ENCODE results near the gene HACD4. TPM values are rescaled to one million over a fixed set of nuclear protein-coding genes. Genes with fewer than 3 reads are reported as not detected.
A peak's percentile ranks its signal among the peaks of the same experiment; 100 is the strongest.

The HACD4 gene
- total RNA-seq, 1 donor from 2014 or later, result 3.0 TPM

DNA sequence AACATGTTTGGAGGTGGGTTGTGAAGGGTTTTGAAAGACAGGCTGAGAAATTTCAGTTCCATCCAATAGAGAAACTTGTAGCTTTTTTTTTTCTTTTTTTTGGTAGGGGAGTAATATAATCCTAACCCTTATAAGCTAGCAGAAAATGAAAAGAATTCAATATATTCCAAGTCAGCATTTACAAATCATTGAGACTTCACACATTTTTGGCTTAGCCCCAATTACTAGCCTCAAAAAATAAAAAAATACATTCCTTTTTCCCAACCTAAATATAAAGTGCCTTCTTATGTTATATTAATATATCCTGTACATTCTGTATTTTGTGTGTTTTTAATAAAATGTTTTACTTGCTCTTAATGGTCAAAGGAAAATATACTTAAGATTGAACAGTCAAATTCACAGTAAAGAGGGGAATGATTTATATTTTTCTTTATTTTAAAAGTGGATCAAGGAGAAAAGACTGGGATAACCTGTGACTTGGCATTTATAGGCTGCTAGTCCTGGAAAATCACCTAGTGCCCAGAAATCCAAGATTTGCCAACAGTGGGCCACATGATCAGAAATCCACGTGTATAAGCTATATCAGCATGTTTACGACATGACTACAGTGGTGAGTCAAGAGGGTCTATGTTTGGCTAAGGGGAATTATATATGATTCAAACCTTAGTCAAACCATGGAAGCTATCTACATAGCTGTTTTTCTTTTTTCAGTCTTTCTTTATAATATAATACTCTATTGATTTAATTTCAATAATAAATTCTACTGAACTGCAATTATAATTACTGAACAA is 14.5 kb downstream of the HACD4 start:
- Mint-ChIP-seq H3K27me3 (ENCODE audit: low read depth) (no peaks in the 10 kb centered on the region), H3K9me3 (peaks cover 15% of the 10 kb centered on the region), H3K27ac (peak overlapping the region; percentile 31), H3K4me1 (peaks cover 7% of the 10 kb centered on the region), H3K36me3 (peaks cover 36% of the 10 kb centered on the region), H3K4me3 (no peak overlapping the region)
- no peak for DNase-seq (ENCODE audit: low spot score in 2 of 2, unreplicated experiment in 2 of 2)
- TF ChIP-seq, protein P1, sequence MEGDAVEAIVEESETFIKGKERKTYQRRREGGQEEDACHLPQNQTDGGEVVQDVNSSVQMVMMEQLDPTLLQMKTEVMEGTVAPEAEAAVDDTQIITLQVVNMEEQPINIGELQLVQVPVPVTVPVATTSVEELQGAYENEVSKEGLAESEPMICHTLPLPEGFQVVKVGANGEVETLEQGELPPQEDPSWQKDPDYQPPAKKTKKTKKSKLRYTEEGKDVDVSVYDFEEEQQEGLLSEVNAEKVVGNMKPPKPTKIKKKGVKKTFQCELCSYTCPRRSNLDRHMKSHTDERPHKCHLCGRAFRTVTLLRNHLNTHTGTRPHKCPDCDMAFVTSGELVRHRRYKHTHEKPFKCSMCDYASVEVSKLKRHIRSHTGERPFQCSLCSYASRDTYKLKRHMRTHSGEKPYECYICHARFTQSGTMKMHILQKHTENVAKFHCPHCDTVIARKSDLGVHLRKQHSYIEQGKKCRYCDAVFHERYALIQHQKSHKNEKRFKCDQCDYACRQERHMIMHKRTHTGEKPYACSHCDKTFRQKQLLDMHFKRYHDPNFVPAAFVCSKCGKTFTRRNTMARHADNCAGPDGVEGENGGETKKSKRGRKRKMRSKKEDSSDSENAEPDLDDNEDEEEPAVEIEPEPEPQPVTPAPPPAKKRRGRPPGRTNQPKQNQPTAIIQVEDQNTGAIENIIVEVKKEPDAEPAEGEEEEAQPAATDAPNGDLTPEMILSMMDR (IDR thresholded peaks at IDR 0.05; ENCODE audit: unreplicated experiment), result no peak

DNA sequence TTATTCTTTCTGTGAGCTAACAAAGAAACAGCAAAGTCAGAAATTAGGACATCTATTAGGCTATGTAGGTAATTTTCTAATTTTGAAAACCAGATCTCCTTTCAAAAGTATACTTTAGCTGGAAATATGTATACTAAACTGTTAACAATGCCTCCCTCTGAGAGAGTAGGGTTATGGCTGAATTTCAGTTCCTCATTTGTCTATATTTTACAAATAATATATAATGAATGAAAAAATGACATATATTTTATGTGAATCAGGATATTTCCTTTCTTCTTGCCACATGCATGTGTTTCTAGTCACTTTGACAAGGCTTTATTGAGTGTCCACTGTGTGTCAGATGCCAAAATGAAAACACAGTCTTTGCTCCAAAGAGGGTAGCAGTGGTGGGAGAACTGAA is 15.4 kb downstream of the HACD4 start:
- Mint-ChIP-seq H3K4me1 (peaks cover 7% of the 10 kb centered on the region), H3K27me3 (ENCODE audit: low read depth) (no peaks in the 10 kb centered on the region), H3K27ac (no peak overlapping the region), H3K9me3 (peaks cover 14% of the 10 kb centered on the region), H3K4me3 (no peak overlapping the region), H3K36me3 (peaks cover 28% of the 10 kb centered on the region)
- TF ChIP-seq, protein P1 (IDR thresholded peaks at IDR 0.05; ENCODE audit: unreplicated experiment), result no peak
- DNase-seq (ENCODE audit: low spot score in 2 of 2, unreplicated experiment in 2 of 2), result no peak

- DNase-seq (ENCODE audit: low spot score in 2 of 2, unreplicated experiment in 2 of 2), result no peak
- TF ChIP-seq, protein P1 (IDR thresholded peaks at IDR 0.05; ENCODE audit: unreplicated experiment), result no peak
Measured at GRCh38 chr9:21015129-21015815, 16.2 kb downstream of the HACD4 start.

DNA sequence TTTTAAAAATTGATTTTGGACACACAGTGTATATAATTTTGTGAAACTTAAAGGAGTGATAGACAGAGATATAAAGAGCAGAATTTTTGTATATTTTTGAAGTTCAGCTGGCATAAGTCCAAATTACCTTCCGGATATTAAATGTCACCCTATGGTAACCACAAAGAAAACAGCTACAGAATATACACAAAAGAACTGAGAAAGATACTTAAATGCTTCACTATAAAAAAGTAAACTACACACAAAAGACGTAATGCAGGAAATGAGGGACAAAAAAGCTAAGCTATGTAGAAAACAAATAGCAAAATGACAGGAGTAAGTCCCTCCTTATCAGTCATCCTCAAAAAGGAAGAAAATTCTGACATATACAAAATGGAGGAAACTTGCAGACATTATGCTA is 29.4 kb downstream of the HACD4 start:
- TF ChIP-seq, protein P1 (IDR thresholded peaks at IDR 0.05; ENCODE audit: unreplicated experiment), result no peak
- no peak for DNase-seq (ENCODE audit: low spot score in 2 of 2, unreplicated experiment in 2 of 2)
- H3K36me3 Mint-ChIP-seq, result peaks cover 54% of the 10 kb centered on the region
- H3K27ac Mint-ChIP-seq, result no peak overlapping the region
- H3K9me3 Mint-ChIP-seq, result peaks cover 12% of the 10 kb centered on the region
- H3K4me3 Mint-ChIP-seq, result no peak overlapping the region
- H3K4me1 Mint-ChIP-seq, result no peaks in the 10 kb centered on the region
- no peaks in the 10 kb centered on the region for H3K27me3 Mint-ChIP-seq (ENCODE audit: low read depth)

More at GRCh38 chr9:21015129-21015815, 16.2 kb downstream of the HACD4 start:
- Mint-ChIP-seq H3K27me3 (ENCODE audit: low read depth) (no peaks in the 10 kb centered on the region), H3K36me3 (peaks cover 26% of the 10 kb centered on the region), H3K4me1 (peaks cover 7% of the 10 kb centered on the region), H3K27ac (no peak overlapping the region), H3K4me3 (no peak overlapping the region), H3K9me3 (peaks cover 9% of the 10 kb centered on the region)

- Mint-ChIP-seq H3K36me3 (peaks cover 54% of the 10 kb centered on the region), H3K4me3 (no peak overlapping the region), H3K9me3 (peaks cover 12% of the 10 kb centered on the region), H3K27me3 (ENCODE audit: low read depth) (no peaks in the 10 kb centered on the region), H3K27ac (no peak overlapping the region), H3K4me1 (no peaks in the 10 kb centered on the region)
- DNase-seq (ENCODE audit: low spot score in 2 of 2, unreplicated experiment in 2 of 2), result no peak
- TF ChIP-seq, protein P1 (IDR thresholded peaks at IDR 0.05; ENCODE audit: unreplicated experiment), result no peak
Measured at GRCh38 chr9:21001581-21001980, 29.9 kb downstream of the HACD4 start.
